ENCODE results near the gene SLC9A1.
"Not testable (repeated sequence)": the region's sequence is repeated elsewhere in the genome, so short reads cannot be mapped to it uniquely, and the experiment has no call there.

Gene SLC9A1

GRCh38 chr1:27154991-27155781 is at the start of gene SLC9A1:
Gene SLC9A1, minus strand, starts transcription at chr1:27155125. Its CDS starts 791 bp downstream, at chr1:27154334.
- peak; percentile 98 for DNase-seq

DNA sequence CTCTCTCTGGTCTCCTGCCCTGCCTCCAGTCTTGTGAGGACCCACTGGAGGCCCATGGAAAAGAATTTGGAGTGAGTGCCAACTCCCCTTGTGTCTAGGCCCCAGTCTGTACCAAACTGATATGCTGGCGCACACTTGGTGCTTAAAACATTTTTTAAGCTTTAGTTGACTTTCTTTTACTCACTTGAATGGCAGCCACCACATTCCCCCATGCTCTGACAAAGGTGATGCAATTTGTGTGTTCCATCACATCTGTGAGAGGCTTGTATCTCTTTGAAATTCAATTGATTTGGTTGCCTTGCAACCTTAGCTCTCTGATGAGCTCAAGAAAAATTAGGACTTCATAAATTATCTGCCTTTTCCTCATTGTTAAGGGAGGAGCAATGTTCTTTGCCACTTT is 49.0 kb upstream of the SLC9A1 start:
- DNase-seq = no peak

GRCh38 chr1:27201295-27201694 is 46.4 kb upstream of the SLC9A1 start:
- DNase-seq = no peak

GRCh38 chr1:27193194-27193593 is 38.3 kb upstream of the SLC9A1 start:
- DNase-seq = no peak

- no peak for DNase-seq
These were observed 37.2 kb upstream of the SLC9A1 start for GRCh38 chr1:27192039-27192529.

DNA sequence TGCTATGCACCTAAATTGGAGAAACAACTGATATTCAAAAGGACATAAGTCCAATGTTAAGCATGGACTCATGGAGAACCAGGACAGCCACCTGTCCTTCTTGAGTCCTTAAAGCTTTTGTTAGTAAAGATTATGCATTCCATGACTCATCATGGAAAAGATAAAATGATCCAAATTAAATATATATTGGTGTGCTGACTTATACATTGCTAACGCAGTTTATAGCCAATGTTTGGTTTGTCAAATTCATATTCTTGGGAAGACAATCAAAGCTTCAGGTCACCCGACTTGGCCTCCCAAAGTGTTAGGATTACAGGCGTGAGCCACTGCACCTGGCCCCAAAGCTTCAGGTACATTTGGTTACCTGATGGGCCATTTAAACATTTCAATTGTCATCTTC is 29.7 kb upstream of the SLC9A1 start:
- not testable (repeated sequence) for DNase-seq

- DNase-seq = no peak
These were observed 25.1 kb upstream of the SLC9A1 start for GRCh38 chr1:27179979-27180378.

GRCh38 chr1:27179379-27179778 is 24.5 kb upstream of the SLC9A1 start:
- DNase-seq = no peak

DNA sequence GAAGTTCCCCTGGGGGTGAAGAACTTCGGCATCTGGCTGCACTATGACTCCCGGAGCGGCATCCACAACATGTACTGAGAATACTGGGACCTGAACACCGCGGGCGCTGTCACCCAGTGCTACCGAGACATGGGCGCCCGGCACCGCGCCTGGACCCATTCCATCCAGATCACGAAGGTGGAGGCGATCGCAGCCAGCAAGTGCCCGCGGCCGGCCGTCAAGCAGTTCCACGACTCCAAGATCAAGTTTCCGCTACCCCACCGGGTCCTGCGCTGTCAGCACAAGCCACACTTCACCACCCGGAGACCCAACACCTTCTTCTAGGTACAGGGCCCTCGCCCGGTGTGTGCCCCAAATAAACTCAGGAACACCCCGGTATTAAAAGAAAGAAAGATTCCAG is 22.0 kb upstream of the SLC9A1 start:
- DNase-seq = no peak

DNA sequence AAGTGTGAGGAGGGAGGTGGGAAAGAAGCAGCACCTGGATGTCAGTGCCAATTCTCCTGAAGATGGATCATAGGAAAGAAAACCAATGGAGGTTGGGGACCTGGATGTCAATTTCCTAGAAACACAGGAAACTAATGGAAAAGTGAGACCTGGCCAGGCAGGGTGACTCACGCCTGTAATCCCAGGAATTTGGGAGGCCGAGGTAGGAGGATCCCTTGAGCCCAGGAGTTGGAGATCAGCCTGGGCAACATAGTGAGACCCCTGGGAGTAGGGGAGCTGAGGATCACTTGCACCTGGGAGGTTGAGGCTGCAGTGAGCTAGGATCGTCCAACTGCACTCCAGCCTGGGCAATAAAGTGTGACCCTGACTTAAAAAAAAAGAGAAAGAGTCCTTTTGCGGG is 21.4 kb upstream of the SLC9A1 start:
- no peak for DNase-seq

GRCh38 chr1:27172992-27173391 is 18.1 kb upstream of the SLC9A1 start:
- DNase-seq = not testable (repeated sequence)

- no peak for DNase-seq
These were observed 12.0 kb upstream of the SLC9A1 start for GRCh38 chr1:27166929-27167328.

DNA sequence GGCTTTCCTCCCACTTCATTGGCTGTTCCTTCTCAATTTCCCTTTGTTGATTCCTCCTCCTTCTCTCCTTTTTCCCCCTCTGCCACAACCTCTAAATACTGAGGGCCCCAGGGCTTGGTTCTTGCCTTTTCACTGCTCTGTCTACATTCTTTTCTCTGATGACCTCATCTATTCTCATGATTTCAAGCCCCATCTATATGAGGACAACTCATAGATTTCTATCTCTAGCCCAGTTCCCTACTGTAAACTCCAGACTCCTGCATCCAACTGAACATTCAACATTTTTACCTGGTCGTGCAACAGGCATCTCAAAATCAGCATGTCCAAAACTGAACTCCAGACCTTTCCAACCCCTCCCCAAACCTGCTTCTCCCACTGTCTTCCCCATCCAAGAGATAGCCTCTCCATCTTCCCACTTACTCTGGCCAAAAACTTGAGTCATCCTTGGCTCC is 11.5 kb upstream of the SLC9A1 start:
- DNase-seq = no peak

- no peak for DNase-seq
These were observed 8.2 kb upstream of the SLC9A1 start for GRCh38 chr1:27163093-27163492.

GRCh38 chr1:27162090-27162489 is 7.2 kb upstream of the SLC9A1 start:
- DNase-seq = no peak

DNA sequence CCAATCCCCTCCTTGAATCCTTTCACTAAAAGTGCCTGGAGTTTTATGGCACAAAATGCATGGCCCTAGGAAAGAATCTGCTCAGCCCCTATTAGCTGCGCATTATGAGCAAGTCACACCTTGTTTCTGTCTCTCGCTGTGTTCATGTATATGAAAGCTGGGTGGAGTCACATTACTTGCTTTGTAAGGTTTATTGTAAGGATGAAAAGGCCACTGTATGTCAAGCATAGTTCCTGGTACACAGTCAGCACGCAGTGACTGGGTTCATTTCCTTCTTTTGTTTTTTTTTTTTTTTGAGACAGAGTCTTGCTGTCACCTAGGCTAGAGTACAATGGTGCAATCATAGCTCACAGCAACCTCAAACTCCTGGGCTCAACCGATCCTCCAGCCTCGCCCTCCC is 6.7 kb upstream of the SLC9A1 start:
- no peak for DNase-seq

DNA sequence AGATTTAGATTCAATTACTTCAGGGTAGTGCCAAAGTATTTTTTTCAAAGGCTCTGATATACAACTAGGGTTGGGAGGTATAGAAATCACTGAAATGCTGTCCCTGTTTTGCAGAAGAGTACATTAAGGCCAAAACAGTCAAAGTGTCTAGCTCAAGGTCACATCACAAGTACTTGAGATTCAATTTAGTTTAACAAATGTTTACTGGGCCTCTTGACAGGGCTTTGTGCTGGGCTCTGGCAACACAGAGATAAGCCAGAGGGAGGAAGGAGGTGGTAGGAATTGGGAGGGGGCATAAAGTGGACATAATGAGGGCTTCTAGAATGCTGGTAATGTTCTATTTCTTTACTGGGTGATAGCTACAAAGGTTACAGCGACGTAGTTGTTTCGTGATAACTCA is 2.3 kb upstream of the SLC9A1 start:
- no peak for DNase-seq

DNA sequence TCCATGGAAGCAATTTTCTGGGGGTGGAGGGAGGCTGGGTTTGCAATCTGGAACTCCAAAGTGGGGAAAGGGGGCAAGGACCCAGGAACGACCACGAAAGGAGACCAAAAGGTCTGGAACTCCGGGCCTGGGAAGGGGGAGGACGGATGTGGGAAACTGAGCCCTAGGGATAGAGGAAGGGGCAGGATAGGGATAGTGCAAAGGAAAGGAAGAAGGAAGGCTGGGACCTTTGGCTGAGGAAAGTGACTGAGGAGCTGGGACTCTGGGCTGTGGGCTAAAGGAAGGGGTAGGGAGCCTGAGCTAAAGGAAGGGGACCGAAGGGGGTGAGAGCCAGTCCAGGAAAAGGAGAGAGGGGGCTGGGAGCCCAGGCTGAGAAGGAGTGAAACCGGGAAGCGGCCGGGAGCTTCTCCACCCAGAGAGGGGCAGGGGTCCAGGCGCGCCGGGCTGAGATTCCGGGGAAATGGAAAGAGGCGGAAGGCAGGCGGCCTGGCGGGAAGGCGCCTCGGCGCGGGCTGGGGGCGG is 395 bp downstream of the SLC9A1 start:
- no peak for DNase-seq

- no peak for DNase-seq
These were observed 982 bp downstream of the SLC9A1 start for GRCh38 chr1:27153927-27154358.

DNA sequence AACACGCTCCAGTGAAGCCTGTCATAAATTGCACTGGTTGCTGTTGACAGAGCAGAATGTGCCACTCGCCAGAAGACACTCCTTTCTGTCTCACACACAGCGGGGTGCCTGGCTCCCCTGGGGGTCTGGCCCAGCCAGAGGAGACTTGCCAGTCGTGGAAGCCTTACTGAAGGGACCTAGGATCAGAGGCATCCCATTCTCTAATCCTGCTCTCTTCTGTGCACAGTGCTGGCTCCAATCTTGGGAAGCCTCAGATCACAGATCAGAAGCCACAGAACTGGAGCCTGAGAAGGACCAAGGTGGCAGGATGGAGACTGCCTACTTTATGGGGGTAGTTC is 1.4 kb downstream of the SLC9A1 start:
- no peak for DNase-seq

- no peak for DNase-seq
These were observed 1.9 kb downstream of the SLC9A1 start for GRCh38 chr1:27152829-27153548.

DNA sequence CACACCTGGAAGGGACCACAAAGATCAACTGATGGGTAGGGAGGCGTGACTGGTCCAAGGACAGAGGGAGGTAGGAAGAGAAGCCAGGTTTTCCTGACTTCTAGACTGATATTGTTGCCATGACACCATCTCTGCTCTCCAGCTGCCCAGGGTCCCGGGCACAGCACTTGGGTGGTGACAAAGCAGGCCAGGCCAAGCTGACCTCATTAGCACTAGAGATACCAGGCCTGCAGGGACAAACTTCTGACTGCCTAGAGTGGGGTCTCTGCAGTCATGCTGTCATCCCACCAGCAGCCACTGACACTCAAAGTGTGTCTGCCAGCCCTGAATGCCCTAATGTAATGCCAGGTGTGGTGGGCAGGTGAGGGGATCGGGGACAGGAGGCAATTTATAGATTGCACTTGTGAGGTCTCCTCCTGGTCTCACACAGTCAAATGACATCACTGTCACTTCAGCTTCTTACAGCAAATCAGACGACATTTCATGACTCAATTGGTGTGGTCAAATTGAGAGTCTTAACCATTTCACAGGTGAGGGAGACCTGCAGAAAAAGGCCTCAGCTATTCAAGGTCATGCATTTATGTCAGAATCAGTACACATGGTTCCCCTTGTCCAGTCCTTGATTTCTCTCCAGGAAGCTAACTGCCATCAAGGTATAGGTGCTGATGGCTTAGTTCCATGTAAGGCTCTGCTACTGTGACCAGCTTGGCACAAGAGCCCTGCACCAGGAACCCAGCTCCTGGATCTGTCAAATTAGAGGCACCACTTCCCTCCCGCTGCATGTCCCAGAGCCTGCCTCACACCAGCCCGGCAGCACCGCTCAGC is 2.7 kb downstream of the SLC9A1 start:
- no peak for DNase-seq

DNA sequence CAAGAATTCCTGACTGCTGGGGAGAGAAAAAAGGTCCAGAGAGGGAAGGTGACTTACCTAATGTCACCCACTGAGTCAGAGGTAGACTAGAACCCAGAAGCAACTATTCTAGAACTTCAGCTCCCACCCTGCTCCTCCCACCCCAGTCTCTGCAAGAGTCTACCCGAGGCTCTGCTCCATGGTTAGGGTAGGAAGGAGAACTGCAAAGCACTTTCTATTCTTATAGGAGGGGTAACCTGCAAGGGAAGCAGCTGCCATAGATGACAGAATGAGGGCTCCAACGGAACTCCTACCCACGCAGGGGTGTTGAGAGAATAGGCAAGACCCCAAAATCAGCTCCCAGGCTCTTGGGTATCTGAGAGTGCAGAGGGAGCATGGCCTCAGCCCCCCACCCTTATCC is 4.3 kb downstream of the SLC9A1 start:
- DNase-seq = no peak
